ENCODE results near the gene PKN1.

PKN1 gene

GRCh38 chr19:14519245-14519859, 86.2 kb downstream of the PKN1 start:
- TF ChIP-seq CTCF (IDR thresholded peaks at IDR 0.05; ENCODE audit: insufficient read depth, low read length, poor library complexity, severe bottlenecking) = no peak
- DNase-seq (ENCODE audit: extremely low read depth, insufficient read length) = no peak
- Histone ChIP-seq H3K4me3 (replicated peaks; ENCODE audit: low read depth, low read length) (no peak overlapping the region), H3K27me3 (replicated peaks; ENCODE audit: control insufficient read depth, insufficient read depth, low read length) (no peaks in the 10 kb centered on the region), H3K36me3 (ENCODE audit: control insufficient read depth, insufficient read depth, low read length) (peaks cover 11% of the 10 kb centered on the region)

GRCh38 chr19:14519860-14520407, 86.8 kb downstream of the PKN1 start:
- H3K36me3 ChIP-seq (ENCODE audit: control insufficient read depth, insufficient read depth, low read length) = peaks cover 9% of the 10 kb centered on the region
- no peak for TF ChIP-seq CTCF (IDR thresholded peaks at IDR 0.05; ENCODE audit: insufficient read depth, low read length, poor library complexity, severe bottlenecking)
- no peak overlapping the region for H3K4me3 ChIP-seq (replicated peaks; ENCODE audit: low read depth, low read length)
- no peak for DNase-seq (ENCODE audit: extremely low read depth, insufficient read length)
- no peaks in the 10 kb centered on the region for H3K27me3 ChIP-seq (replicated peaks; ENCODE audit: control insufficient read depth, insufficient read depth, low read length)

- no peak for TF ChIP-seq CTCF (IDR thresholded peaks at IDR 0.05; ENCODE audit: insufficient read depth, low read length, poor library complexity, severe bottlenecking)
- Histone ChIP-seq H3K4me3 (replicated peaks; ENCODE audit: low read depth, low read length) (no peak overlapping the region), H3K36me3 (ENCODE audit: control insufficient read depth, insufficient read depth, low read length) (peaks cover 3% of the 10 kb centered on the region), H3K27me3 (replicated peaks; ENCODE audit: control insufficient read depth, insufficient read depth, low read length) (no peaks in the 10 kb centered on the region)
- DNase-seq (ENCODE audit: extremely low read depth, insufficient read length) = no peak
Measured at GRCh38 chr19:14520543-14520942, 87.4 kb downstream of the PKN1 start.
